ENCODE measurements around the gene SHC3. TPM values are rescaled to one million over a fixed set of nuclear protein-coding genes. Genes with fewer than 3 reads are reported as not detected.

SHC3 gene
- total RNA-seq (2014; rRNA removed; shearing (Covaris generic)): 0.03 TPM in 1 of 2 replicates, not detected in the other
- total RNA-seq (2022): not detected in 2 replicates
- percentile 15 among the genes with signal in this experiment for Bru-seq, nascent RNA
- percentile 11 among the genes with signal in this experiment for BruChase-seq, experiment 1, labeled RNA remaining after a 6-hour chase
- percentile 13 among the genes with signal in this experiment for BruChase-seq, experiment 2, labeled RNA remaining after a 2-hour chase
- long read RNA-seq: 0 reads

GRCh38 chr9:89177944-89178829, at the start of gene SHC3:
Gene SHC3, minus strand, starts transcription at chr9:89178818. Its CDS starts 358 bp downstream, at chr9:89178460.
- Histone ChIP-seq H2AFZ (ENCODE audit: low read length) (no peak within 1 kb of the TSS), H3K4me3 (ENCODE audit: low read depth, low read length, poor library complexity, severe bottlenecking) (no peak within 1 kb of the TSS), H4K20me1 (ENCODE audit: insufficient read depth, low read length) (no peaks in the 10 kb centered on the region), H3K27ac (ENCODE audit: low read depth, low read length, poor library complexity, severe bottlenecking) (no peak within 1 kb of the TSS), H3K79me2 (ENCODE audit: insufficient read depth, low read depth, low read length) (no peaks in the 10 kb centered on the region), H3K9me2 (ENCODE audit: insufficient read depth, low read length) (no peaks in the 10 kb centered on the region), H3K4me1 (ENCODE audit: insufficient read depth, low read length, poor library complexity, severe bottlenecking) (no peaks in the 10 kb centered on the region), H3K4me2 (ENCODE audit: low read length) (no peak within 1 kb of the TSS), H3K36me3 (ENCODE audit: insufficient read depth, low read length) (no peaks in the 10 kb centered on the region), H3K9me3 (ENCODE audit: low read length) (no peaks in the 10 kb centered on the region)
- intact Hi-C loops (cut with micrococcal nuclease; ENCODE audit: unreplicated experiment): no loop called here
- no peak for DNase-seq (ENCODE audit: low spot score)
- POLR2A ChIA-PET: no interaction called here
- TF ChIP-seq EZH2phosphoT487 (IDR thresholded peaks at IDR 0.05; ENCODE audit: borderline replicate concordance, low read depth, low read length) (no peak), CTCF (conservative IDR thresholded peaks at IDR 0.05; ENCODE audit: low read length) (no peak)
- CTCF ChIA-PET (ENCODE audit: unreplicated experiment): no interaction called here
- BruUV-seq (replicated peaks): no TSS peak

GRCh38 chr9:89225991-89226471, 47.4 kb upstream of the SHC3 start:
- Histone ChIP-seq H3K4me2 (ENCODE audit: low read length) (no peak overlapping the region), H3K36me3 (ENCODE audit: insufficient read depth, low read length) (no peaks in the 10 kb centered on the region), H4K20me1 (ENCODE audit: insufficient read depth, low read length) (no peaks in the 10 kb centered on the region), H3K9me3 (ENCODE audit: low read length) (no peaks in the 10 kb centered on the region), H3K9me2 (ENCODE audit: insufficient read depth, low read length) (no peaks in the 10 kb centered on the region), H3K27ac (ENCODE audit: low read depth, low read length, poor library complexity, severe bottlenecking) (no peak overlapping the region), H3K4me3 (ENCODE audit: low read depth, low read length, poor library complexity, severe bottlenecking) (no peak overlapping the region), H3K4me1 (ENCODE audit: insufficient read depth, low read length, poor library complexity, severe bottlenecking) (no peaks in the 10 kb centered on the region), H3K79me2 (ENCODE audit: insufficient read depth, low read depth, low read length) (no peaks in the 10 kb centered on the region), H2AFZ (ENCODE audit: low read length) (no peak overlapping the region)
- ChIA-PET CTCF (ENCODE audit: unreplicated experiment) (no interaction called here), POLR2A (no interaction called here)
- DNase-seq (ENCODE audit: low spot score): no peak
- intact Hi-C loops (cut with micrococcal nuclease; ENCODE audit: unreplicated experiment): no loop called here
- BruUV-seq (replicated peaks): no TSS peak
- TF ChIP-seq CTCF (conservative IDR thresholded peaks at IDR 0.05; ENCODE audit: low read length): no peak
- TF ChIP-seq EZH2phosphoT487 (IDR thresholded peaks at IDR 0.05; ENCODE audit: borderline replicate concordance, low read depth, low read length): no peak

- Histone ChIP-seq H3K4me3 (ENCODE audit: low read depth, low read length, poor library complexity, severe bottlenecking) (no peak overlapping the region), H3K9me3 (ENCODE audit: low read length) (no peaks in the 10 kb centered on the region), H3K36me3 (ENCODE audit: insufficient read depth, low read length) (no peaks in the 10 kb centered on the region), H3K79me2 (ENCODE audit: insufficient read depth, low read depth, low read length) (no peaks in the 10 kb centered on the region), H2AFZ (ENCODE audit: low read length) (no peak overlapping the region), H3K4me2 (ENCODE audit: low read length) (no peak overlapping the region), H3K9me2 (ENCODE audit: insufficient read depth, low read length) (no peaks in the 10 kb centered on the region), H4K20me1 (ENCODE audit: insufficient read depth, low read length) (no peaks in the 10 kb centered on the region), H3K4me1 (ENCODE audit: insufficient read depth, low read length, poor library complexity, severe bottlenecking) (no peaks in the 10 kb centered on the region), H3K27ac (ENCODE audit: low read depth, low read length, poor library complexity, severe bottlenecking) (no peak overlapping the region)
- no TSS peak for BruUV-seq (replicated peaks)
- no peak for TF ChIP-seq CTCF (conservative IDR thresholded peaks at IDR 0.05; ENCODE audit: low read length)
- TF ChIP-seq EZH2phosphoT487 (IDR thresholded peaks at IDR 0.05; ENCODE audit: borderline replicate concordance, low read depth, low read length): no peak
- DNase-seq (ENCODE audit: low spot score): no peak
- intact Hi-C loops (cut with micrococcal nuclease; ENCODE audit: unreplicated experiment): no loop called here
- POLR2A ChIA-PET: no interaction called here
- CTCF ChIA-PET (ENCODE audit: unreplicated experiment): no interaction called here
Observed at GRCh38 chr9:89225587-89225986, 47.0 kb upstream of the SHC3 start.
